Fibroblast of skin of back (primary cell): ENCODE measurements around the gene SPAG6.

ENCODE experiments used
- DNase-seq: peaks from one replicate; pipeline ENCODE4 v3.0.0-alpha.2; 2013

SPAG6 gene

DNA sequence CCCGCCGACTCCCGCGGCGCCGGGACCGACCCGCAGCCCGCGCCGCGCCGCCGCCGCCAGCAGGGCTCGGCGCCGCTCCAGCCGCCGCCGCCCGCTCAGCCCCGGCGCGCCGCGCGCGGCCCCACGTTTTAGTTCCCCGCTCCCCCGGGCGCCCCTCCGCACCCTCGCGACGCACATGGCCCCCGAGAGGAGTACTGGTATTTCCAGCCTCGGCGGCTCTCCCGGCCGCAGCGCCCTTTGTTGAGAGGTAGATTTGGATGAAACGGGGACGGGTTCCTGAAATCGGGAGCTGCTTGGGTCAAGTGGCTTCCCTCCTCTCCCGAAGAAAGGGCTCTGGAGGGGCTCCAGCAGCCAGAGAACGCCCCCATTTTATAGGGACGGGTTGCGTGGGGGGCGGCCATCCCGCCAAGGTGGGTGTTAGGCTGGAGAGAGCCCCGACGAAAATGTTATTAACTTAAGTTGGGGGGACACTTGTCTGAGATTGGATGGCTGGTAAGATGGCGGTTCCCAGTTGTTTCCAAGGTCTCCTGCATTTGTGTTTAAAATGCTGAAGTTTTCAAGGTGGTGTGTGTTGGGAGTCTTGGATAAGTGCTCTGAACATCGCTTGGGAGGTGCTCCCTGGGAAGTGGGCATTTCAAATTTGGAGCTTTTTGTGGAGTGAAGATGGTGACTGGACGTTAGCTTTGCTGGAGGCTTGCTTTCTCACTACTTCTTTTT, 23.2 kb upstream of the SPAG6 start:
- DNase-seq = no peak

GRCh38 chr10:22322641-22323160, 22.6 kb upstream of the SPAG6 start:
- no peak for DNase-seq

DNA sequence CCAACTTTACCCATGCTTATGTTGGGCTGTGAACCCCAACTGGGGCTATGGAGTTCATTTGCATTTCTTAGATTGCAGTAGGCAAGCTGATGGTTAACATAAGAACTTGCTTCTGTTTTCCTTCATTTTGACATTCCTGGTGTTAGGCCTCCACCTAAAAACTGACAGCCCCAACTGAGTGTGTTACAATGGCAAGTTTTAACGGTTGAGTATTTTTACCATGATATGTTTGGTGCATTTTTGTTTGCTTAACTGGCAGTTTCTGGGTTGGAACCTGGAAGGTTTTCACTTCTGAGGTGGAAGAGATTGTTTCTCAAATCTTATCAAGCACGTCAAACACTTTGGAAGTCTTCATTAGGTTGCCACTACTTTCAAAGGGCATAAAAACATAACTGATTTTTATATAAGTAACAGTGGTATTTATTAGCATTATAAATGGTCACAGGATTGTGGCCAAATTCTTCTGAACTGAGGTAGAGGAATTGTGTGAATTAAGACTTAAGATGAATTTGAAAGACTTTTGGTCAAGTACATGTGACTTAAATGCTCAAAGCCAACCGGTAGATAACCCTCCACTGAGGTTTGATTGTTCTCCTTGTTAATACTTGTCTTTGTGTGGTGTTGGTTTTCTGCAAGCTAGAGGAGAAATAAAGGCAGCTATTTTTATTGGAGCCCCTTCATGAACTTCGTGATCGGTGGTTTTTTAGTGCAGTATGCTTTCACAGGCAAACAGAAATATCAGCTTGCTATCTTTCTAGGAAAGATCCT, 21.6 kb upstream of the SPAG6 start:
- DNase-seq = no peak

- DNase-seq = no peak
Observed at GRCh38 chr10:22324413-22324812, 20.9 kb upstream of the SPAG6 start.

DNA sequence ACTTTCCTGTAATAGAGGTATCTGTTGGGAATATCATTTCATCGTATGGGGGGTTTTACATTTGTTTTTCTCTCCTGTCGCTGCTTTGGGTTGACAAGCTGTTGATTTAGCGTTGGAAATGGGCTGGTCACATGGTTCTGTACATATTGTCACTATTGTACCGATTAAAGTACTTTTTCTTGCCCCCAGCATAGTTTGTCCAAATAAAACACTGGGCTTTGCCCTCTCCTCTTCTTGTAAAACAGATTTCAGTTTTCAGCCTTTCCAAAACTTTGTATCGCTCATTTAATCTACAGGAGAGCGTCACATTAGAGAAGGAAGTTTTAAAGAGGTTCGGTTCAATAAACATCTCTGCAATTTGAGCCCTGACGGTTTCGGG, 20.4 kb upstream of the SPAG6 start:
- no peak for DNase-seq

DNA sequence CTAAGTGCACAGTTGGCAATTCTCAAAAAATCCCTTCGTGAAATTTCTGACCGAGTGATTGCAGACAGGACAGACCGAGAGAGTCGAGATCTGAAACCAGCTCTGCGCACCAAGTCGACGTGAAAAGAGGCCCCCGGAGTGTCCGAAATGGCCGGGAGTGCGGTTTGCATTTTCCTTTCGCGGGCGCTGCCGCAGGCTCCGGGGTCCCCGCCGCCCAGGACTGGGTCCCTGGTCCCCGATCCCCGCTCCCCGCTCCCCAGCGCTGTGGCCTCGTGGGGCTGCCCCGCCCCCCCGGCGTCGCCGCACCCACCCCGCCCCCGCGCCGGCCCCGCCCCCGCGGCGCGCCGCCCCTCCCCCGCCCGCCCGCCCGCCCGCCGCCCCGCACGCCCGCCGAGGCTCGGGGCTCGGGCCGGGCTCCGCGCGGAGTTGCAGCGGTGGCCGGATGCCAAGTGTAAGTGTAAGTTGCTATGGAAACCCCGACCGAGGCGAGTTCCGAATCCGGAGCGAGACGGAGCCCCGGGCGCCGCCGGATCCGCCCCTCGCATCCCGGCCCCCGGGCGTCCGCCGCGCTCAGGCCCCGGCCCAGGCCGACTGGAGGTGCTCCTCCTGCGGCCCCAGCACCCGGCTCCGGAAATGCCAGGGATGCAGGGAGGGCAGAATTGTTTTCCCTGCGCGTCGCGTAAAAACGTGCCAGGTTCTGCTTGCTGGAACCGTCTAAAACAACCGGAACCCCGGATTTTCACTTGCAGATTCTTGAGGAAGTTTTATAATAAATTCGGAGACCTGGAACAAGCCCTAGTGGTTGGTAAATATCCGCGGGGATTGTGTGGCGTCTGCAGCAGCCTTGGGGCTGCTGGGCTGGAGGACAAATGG, 19.8 kb upstream of the SPAG6 start:
- peak; percentile 67 for DNase-seq

- no peak for DNase-seq
Observed at GRCh38 chr10:22326145-22326702, 19.1 kb upstream of the SPAG6 start.

DNA sequence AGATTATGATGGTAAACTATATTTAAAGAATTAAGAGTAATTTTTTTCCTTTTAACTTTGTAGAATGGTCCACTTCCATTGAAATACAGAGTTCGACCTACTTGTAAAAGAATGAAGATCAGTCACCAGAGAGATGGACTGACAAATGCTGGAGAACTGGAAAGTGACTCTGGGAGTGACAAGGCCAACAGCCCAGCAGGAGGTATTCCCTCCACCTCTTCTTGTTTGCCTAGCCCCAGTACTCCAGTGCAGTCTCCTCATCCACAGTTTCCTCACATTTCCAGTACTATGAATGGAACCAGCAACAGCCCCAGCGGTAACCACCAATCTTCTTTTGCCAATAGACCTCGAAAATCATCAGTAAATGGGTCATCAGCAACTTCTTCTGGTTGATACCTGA, 16.1 kb upstream of the SPAG6 start:
- DNase-seq = no peak

DNA sequence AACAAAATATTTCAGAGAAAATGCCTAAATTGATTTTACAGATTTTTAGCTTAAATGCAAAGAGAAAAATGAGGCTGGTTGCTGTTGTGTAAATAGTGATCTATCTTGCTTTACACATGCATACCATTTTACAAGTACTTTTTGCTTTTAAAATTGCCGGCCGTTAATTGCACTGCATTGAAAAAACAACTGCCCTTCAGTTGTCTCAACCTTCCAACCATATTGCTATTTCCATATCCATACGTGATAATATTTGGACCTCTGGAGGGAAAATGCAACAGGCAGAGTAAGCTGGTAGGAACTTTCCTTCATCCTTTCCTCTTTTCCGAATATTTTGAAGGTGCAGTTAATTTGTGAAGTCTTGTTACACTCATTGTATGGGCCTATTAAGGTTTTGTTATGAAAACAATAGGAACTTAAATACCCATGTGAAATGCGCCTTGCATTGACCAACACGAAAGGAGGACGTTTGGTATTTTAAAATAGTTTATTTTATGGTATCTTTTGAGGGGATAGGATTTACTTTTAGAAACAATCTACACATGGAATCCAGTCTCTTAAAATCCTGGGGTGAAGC, 13.1 kb upstream of the SPAG6 start:
- DNase-seq = no peak

- no peak for DNase-seq
Observed at GRCh38 chr10:22333167-22333974, 11.9 kb upstream of the SPAG6 start.

GRCh38 chr10:22333975-22334282, 11.4 kb upstream of the SPAG6 start:
- no peak for DNase-seq

DNA sequence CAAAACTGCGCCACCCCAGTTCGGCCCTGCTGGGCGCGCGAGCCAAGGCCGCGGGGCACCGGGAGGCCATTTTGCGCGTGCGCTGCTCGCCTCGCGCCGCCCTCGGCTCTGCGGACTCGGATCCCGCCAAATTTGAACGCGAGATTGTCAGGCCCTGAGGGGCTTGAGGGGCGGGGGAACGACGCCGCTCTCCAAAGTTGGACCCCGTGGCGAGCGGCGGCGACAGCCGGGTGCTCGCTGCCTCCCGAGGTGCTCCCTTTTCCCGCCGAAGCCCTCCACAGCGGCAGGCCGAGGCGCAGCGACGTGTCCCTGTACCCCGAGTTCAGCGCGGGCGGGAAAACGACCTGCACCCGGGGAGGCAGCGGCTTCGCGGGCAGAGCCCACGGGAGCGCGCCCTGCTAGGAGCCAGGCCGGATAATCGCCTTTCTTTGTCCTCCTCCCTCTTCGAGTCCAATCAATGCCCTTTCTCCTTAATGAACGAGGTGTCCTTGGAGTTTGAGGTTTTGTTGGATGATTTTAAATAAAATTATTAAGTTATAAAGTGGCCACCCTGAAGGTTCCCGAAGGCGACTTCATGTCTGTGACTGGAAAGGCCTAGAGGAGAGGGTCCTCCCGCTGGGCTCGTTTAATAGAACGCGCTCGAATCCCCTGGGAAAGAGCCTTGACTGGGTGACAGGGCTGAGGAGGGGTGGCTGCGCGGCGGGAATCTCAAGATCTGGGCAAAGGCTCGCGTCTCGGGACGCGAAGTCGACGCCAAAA, 10.7 kb upstream of the SPAG6 start:
- DNase-seq = no peak

GRCh38 chr10:22335173-22335933, 9.9 kb upstream of the SPAG6 start:
- DNase-seq = peak; percentile 53

GRCh38 chr10:22338185-22338900, 7.0 kb upstream of the SPAG6 start:
- no peak for DNase-seq

DNA sequence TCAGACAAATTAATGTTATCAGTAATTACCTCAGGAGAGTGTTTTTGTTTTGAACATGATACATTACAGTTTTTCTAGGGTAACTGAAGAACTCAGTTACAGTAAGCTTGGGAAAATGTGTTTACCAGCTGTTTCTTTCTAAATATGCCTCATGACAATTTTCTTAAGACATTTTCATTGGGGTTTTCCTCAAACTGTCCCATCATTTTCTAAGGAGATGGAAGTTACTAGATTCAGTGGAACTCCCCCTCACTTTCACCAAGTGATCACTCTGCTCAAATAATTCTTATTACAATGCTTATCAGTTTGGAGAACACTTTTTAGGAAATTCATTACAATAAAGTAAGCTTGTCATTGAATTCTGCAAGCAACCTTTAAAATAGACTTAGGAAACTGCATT, 6.4 kb upstream of the SPAG6 start:
- no peak for DNase-seq

- no peak for DNase-seq
Observed at GRCh38 chr10:22339761-22340328, 5.5 kb upstream of the SPAG6 start.

DNA sequence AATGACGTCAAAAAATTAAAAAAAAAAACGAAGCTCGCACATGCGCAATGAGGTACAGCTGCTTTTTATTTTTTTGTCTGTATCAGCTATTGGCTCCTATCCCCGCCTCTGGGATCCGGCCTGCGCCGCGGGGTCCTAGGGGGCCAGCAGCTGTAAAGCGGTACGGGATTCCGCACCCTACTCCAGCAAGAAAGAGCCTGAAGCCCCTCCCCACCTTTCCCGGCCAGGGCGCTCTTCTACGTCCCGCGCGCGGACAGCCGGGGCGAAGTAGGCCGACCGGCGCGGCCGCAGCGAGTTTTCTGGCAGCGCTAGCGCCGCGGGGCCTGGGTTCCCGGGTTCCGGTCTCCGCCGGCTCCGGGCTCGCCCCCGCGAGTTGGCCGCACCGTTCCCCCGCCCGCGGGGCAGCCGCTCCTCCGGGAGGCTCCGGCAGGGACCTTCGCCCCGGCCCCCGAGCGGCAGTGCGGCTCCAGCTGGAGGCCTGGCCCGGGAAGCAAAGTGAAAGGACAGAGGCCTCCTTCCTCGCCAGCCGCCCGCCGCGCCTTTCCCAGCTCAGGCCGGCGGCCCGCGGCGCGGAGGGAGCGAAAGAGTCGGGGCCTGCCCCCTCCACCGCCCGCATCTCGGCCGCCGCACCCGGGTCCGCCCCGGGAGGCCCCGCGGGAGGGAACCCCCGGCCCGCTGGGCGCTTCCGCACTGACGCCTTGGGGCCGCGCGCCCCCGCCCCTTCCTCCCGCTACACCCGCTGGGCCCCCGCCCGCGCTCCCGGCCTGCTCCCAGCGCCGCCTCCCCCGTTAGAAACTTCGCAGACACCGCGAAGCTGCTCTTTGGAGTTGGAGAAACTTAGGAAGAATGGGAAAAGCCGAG, 4.7 kb upstream of the SPAG6 start:
- peak; percentile 79 for DNase-seq
